Smooth muscle cell (in vitro differentiated cells): ENCODE data around the gene CTNNA2. TPM values are rescaled to one million over a fixed set of nuclear protein-coding genes. Genes with fewer than 3 reads are reported as not detected.

Experiments used
- DNase-seq: peaks from one replicate; lab custom pipeline; 2025; ENCODE audit not compliant: unreplicated experiment; lab: John Stamatoyannopoulos, UW
- H2AFZ ChIP-seq: fragments of 200-600 bp; sonication (generic); 2 replicates; pipeline ENCODE4 v1.6.0; 2016; ENCODE audit warnings: antibody characterized with exemption, low read depth, mild to moderate bottlenecking
- H3F3A ChIP-seq: fragments of 200-600 bp; sonication (generic); 2 replicates; pipeline ENCODE4 v1.6.0; 2017; ENCODE audit warnings: antibody characterized with exemption, low read depth
- H3K27ac ChIP-seq: fragments of 200-600 bp; sonication (generic); 2 replicates; pipeline ENCODE4 v1.5.1; 2016; ENCODE audit warnings: low read depth, mild to moderate bottlenecking
- H3K27me3 ChIP-seq: fragments of 200-600 bp; sonication (generic); 2 replicates; pipeline ENCODE4 v1.6.1; 2016; ENCODE audit warnings: low read depth, mild to moderate bottlenecking
- H3K36me3 ChIP-seq: fragments of 200-600 bp; sonication (generic); 2 replicates; pipeline ENCODE4 v1.5.1; 2016; ENCODE audit warnings: low read depth
- H3K4me1 ChIP-seq: fragments of 200-600 bp; sonication (generic); 2 replicates; pipeline ENCODE4 v1.5.1; 2016; ENCODE audit warnings: low read depth
- H3K4me2 ChIP-seq: fragments of 200-600 bp; sonication (generic); 2 replicates; pipeline ENCODE4 v1.6.0; 2016; ENCODE audit warnings: mild to moderate bottlenecking
- H3K4me3 ChIP-seq: fragments of 200-600 bp; sonication (generic); 2 replicates; pipeline ENCODE4 v1.5.1; 2016; ENCODE audit warnings: mild to moderate bottlenecking
- H3K79me2 ChIP-seq: fragments of 200-600 bp; sonication (generic); 2 replicates; pipeline ENCODE4 v1.6.0; 2016; ENCODE audit warnings: low read depth, mild to moderate bottlenecking
- H3K9ac ChIP-seq: fragments of 200-600 bp; sonication (generic); 2 replicates; pipeline ENCODE4 v1.6.0; 2016; ENCODE audit warnings: low read depth
- H3K9me3 ChIP-seq: fragments of 200-600 bp; sonication (generic); replicated peaks from 2 replicates; pipeline ENCODE4 v1.5.1; 2016; ENCODE audit warnings: low read depth
- H4K20me1 ChIP-seq: fragments of 200-600 bp; sonication (generic); 2 replicates; pipeline ENCODE4 v1.6.0; 2016; ENCODE audit warnings: low read depth
- CTCF ChIP-seq: fragments of 200-600 bp; sonication (generic); IDR thresholded peaks from 2 replicates; pipeline ENCODE4 v1.5.1; 2017; ENCODE audit warnings: borderline replicate concordance, mild to moderate bottlenecking, antibody characterized with exemption; ENCODE audit not compliant: insufficient read depth, poor library complexity, severe bottlenecking
- WGBS: methylation state at CpG from one replicate; pipeline ENCODE4 v1.1.7; 2016; ENCODE audit warnings: low lambda C conversion rate; 5-methylcytosine and 5-hydroxymethylcytosine counted together
- polyA plus RNA-seq: library from polyadenylated mRNA; unstranded; fragments of >200 nt; fragmentation: Nextera tagmentation; extraction: Ambion mirVana; gene quantifications from 2 replicates; pipeline ENCODE4 v1.2.1, GENCODE V29; 2016
- total RNA-seq: library from RNA; depleted of rRNA; stranded (reverse); fragments of >200 nt; gene quantifications from 2 replicates; pipeline ENCODE4 v1.2.3, GENCODE V29; 2014

Gene CTNNA2
- total and polyA plus RNA-seq, 2 experiments from 2014 or later, result not detected

GRCh38 chr2:80338794-80339193 is 825.9 kb downstream of the CTNNA2 start:
- no peak overlapping the region for H3K4me3 ChIP-seq
- WGBS, result 86% methylated on average over 2 of the region's 2 CpGs
- no peaks in the 10 kb centered on the region for H3K79me2 ChIP-seq
- no peaks in the 10 kb centered on the region for H3K9me3 ChIP-seq
- no peaks in the 10 kb centered on the region for H3K4me1 ChIP-seq
- H3K36me3 ChIP-seq, result no peaks in the 10 kb centered on the region
- H4K20me1 ChIP-seq, result no peaks in the 10 kb centered on the region
- no peak overlapping the region for H3K4me2 ChIP-seq
- no peaks in the 10 kb centered on the region for H3F3A ChIP-seq
- no peaks in the 10 kb centered on the region for H3K27me3 ChIP-seq
- no peak overlapping the region for H3K27ac ChIP-seq
- DNase-seq, result no peak
- no peak overlapping the region for H2AFZ ChIP-seq
- H3K9ac ChIP-seq, result no peak overlapping the region
- no peak for TF ChIP-seq CTCF

DNA sequence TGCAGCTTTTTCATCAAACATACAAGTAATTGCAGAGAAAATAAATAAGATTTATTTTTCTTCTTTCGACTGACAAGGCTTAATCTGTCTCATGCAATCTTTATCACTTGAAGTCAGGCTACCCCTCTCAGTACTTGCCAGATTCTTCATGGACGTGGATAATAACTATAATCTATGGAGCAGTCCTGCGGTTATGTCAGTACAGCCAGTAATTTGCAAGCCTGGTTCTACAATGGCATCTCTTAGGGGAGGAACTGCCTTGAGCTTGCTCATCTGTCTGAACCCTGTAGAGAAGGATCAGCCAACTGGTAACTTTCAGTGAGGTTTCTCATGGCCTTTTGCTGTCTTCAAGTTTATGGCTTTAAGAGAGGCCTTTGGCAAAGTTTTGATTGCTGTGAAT is 827.2 kb downstream of the CTNNA2 start:
- no peak for DNase-seq
- H3K27me3 ChIP-seq, result peaks cover 5% of the 10 kb centered on the region

DNA sequence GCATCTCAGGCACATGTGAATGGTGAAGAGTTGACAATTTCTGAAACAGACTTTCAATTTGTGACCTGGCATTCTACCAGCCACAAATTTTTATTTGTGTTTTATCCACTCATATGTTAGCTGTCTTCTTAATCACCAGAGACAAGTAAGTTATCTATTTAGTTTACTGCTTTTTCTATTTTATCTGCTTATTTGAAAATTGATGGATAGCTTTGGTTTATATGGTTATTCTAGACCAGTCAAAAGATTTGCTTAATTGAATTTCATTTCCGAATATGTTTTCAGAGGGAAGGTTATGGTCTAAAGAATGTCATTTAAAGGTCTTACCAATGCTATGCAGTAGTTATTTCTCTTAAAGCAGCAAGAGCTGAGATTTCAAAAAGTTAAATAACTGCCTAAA is 835.2 kb downstream of the CTNNA2 start:
- no peak overlapping the region for H3K9ac ChIP-seq
- no peak overlapping the region for H3K4me3 ChIP-seq
- no peaks in the 10 kb centered on the region for H3K9me3 ChIP-seq
- H3K27ac ChIP-seq, result no peak overlapping the region
- H3K4me1 ChIP-seq, result no peaks in the 10 kb centered on the region
- no peak overlapping the region for H3K4me2 ChIP-seq
- H3K79me2 ChIP-seq, result no peaks in the 10 kb centered on the region
- no peaks in the 10 kb centered on the region for H4K20me1 ChIP-seq
- H2AFZ ChIP-seq, result no peak overlapping the region
- WGBS, result 100% methylated on average over 1 of the region's 1 CpG
- no peak for TF ChIP-seq CTCF
- no peak for DNase-seq
- no peaks in the 10 kb centered on the region for H3K36me3 ChIP-seq
- no peaks in the 10 kb centered on the region for H3F3A ChIP-seq
- peaks cover 5% of the 10 kb centered on the region for H3K27me3 ChIP-seq

More for the DNA sequence above, 827.2 kb downstream of the CTNNA2 start:
- Histone ChIP-seq H3K36me3 (no peaks in the 10 kb centered on the region), H3K4me3 (no peak overlapping the region), H3K9ac (no peak overlapping the region), H3F3A (no peaks in the 10 kb centered on the region), H3K4me2 (no peak overlapping the region), H3K4me1 (no peaks in the 10 kb centered on the region), H2AFZ (no peak overlapping the region), H4K20me1 (no peaks in the 10 kb centered on the region), H3K9me3 (no peaks in the 10 kb centered on the region), H3K79me2 (no peaks in the 10 kb centered on the region), H3K27ac (no peak overlapping the region)
- 86% methylated on average over 3 of the region's 3 CpGs for WGBS
- TF ChIP-seq CTCF, result no peak

DNA sequence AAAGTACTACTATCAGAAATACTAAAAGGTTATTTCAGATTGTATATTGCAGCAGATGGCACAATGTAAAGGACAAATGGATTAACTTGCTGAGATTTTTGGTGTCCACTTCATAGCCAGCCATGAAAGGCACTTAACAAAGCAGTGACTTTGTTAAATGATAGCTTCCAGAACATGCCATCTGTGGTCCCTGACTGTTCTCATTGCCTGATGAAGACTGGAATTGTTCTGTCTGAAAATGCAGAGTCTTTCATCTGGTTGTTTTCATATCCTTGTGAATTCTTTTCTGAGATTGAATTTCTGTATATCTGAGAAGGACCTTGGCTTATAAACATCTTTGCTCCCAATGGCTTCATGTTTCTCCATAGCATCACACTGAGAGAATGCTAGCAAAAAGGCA is 836.1 kb downstream of the CTNNA2 start:
- Histone ChIP-seq H3K9me3 (no peaks in the 10 kb centered on the region), H3K36me3 (no peaks in the 10 kb centered on the region), H3K9ac (no peak overlapping the region), H3K27me3 (peaks cover 5% of the 10 kb centered on the region), H3K27ac (no peak overlapping the region), H4K20me1 (no peaks in the 10 kb centered on the region), H3K4me1 (no peaks in the 10 kb centered on the region), H3F3A (no peaks in the 10 kb centered on the region), H3K4me3 (no peak overlapping the region), H3K79me2 (no peaks in the 10 kb centered on the region), H3K4me2 (no peak overlapping the region), H2AFZ (no peak overlapping the region)
- DNase-seq, result no peak
- no peak for TF ChIP-seq CTCF
